Measurements from ENCODE around the gene FAM83G.
"Not testable (repeated sequence)": the region's sequence is repeated elsewhere in the genome, so short reads cannot be mapped to it uniquely, and the experiment has no call there.

FAM83G gene

GRCh38 chr17:18950944-18951905 lies 53.3 kb downstream of the FAM83G start:
- no peak for DNase-seq (ENCODE audit: low spot score)

GRCh38 chr17:18950346-18950745 lies 54.2 kb downstream of the FAM83G start:
- no peak for DNase-seq (ENCODE audit: low spot score)

DNA sequence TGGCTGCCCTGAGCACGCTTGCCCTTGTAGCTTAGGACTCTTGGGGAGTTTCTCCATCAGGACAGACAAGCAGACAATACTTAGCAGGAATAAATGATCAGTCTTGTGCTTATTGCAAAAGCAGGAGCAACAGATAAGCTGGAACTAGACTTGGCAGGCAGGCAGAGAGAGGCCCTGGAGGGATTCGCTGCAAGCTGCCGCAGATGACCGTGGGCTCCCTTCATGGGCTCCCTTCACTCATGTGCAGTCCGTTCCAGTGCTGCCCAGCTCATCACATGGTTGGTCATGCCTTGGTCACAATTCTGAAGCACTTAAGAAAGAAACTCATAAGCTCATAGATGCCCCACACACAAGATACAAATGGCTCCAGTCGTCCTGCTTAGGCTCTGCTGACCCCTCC lies 55.0 kb downstream of the FAM83G start:
- DNase-seq (ENCODE audit: low spot score), result no peak

- DNase-seq (ENCODE audit: low spot score), result no peak
These were observed 56.0 kb downstream of the FAM83G start for GRCh38 chr17:18948476-18949006.

DNA sequence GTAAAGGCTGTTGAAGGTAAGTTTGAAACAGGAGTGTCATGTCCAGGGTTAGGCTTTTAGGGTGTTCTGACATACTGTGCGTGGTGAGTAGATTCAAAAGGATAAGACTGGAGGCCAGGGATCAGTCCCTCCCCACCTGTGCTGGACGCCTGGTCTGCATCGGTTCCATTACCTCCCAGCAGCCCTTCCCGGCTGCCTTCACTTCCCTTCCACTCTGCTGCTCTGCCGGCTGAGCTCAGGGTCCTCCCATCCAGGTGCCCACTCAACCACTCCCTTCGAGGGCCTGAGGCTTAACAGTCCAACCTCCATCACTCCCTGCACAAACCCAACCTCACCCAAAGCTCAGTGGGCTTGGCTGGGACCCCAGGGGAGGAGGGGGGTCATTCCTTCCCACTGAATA lies 56.7 kb downstream of the FAM83G start:
- no peak for DNase-seq (ENCODE audit: low spot score)

- DNase-seq (ENCODE audit: low spot score), result no peak
These were observed 58.0 kb downstream of the FAM83G start for GRCh38 chr17:18946536-18946935.

GRCh38 chr17:18944646-18945045 lies 59.9 kb downstream of the FAM83G start:
- DNase-seq (ENCODE audit: low spot score), result no peak

GRCh38 chr17:18938692-18939023 lies 65.9 kb downstream of the FAM83G start:
- DNase-seq (ENCODE audit: low spot score), result no peak

DNA sequence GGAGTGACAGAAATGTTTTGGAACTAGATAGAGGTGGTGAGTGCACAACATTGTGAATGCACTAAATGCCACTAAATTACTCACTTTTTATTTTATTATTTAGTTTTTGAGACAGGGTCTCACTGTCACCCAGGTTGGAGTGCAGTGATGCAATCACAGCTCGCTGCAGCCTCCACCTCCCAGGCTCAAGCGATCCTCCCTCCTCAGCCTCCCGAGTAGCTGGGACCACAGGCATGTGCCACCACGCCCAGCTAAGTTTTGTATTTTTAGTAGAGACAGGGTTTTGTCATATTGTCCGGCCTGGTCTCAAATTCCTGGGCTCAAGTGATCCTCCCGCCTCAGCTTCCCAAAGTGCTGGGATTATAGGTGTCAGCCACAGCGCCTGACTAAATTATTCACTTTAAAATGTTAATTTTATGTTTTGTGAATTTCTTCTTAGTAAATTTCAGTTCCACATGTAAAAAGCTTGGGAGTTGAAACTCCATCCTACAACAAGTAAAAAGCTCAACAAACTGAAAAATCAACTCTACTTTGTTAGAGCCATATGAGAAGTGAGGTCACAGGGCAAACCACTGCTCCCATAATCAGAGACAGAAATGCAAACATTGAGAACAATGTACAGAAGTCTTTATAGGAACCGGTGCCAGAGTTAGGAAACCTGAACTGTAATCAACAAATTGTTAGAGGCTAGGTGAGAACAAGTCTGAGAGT lies 66.4 kb downstream of the FAM83G start:
- no peak for DNase-seq (ENCODE audit: low spot score)

- DNase-seq (ENCODE audit: low spot score), result no peak
These were observed 71.2 kb downstream of the FAM83G start for GRCh38 chr17:18933102-18934058.

DNA sequence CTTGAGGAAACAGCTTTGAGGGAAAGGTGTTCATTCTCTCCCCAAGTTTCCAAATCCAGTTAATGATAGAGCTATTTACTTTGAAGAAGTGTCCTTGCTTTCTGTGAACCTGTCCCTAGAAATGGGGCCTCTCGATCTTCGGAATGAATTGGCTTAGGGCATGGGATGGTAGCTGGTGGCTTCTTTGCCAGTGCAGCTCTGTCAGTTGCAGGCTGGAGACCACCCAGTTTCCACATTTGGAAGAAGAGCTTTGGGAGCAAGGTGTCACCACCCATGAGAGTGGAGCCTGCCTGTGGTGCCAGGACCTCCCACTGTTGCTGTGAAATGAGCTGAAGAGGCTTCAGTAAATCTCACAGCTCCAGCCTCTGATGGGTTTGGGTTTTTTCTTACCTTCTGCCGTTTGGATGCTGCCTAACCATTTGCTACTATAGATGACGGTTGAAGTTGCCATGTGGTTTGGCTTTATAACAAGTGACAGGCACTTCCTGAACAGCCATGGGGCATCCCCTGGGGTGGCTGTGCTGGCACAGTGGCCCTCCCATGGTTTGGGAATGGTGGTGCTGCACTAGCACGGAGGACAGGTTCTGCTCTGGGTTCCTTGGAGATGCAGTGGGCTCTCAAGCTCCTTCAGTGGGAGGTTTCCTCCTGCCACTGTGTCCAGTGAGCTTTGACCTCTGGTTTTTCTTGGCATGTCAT lies 72.1 kb downstream of the FAM83G start:
- no peak for DNase-seq (ENCODE audit: low spot score)

DNA sequence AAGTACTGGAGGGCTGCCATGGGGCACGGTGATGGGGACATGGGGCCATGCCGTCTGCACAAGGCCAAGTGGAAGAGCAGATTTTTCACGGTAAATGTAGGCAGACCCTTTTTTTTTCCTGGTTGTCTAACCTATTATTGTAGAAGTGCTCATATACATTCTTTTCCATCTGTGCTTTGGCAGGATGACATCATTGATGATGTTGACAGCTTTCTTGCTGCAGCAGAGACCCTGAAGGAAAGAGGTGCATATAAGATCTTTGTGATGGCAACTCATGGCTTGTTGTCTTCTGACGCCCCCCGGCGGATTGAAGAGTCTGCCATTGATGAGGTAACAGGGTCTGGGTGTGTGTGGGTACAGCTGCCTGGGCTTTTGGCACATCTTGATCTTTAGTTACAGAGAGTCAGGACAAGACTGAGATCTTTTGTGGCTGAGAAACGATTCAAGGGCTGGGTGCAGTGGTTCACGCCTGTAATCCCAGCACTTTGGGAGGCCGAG lies 75.9 kb downstream of the FAM83G start:
- no peak for DNase-seq (ENCODE audit: low spot score)

- no peak for DNase-seq (ENCODE audit: low spot score)
These were observed 79.4 kb downstream of the FAM83G start for GRCh38 chr17:18925187-18925586.

GRCh38 chr17:18922596-18922995 lies 82.0 kb downstream of the FAM83G start:
- DNase-seq (ENCODE audit: low spot score), result not testable (repeated sequence)

DNA sequence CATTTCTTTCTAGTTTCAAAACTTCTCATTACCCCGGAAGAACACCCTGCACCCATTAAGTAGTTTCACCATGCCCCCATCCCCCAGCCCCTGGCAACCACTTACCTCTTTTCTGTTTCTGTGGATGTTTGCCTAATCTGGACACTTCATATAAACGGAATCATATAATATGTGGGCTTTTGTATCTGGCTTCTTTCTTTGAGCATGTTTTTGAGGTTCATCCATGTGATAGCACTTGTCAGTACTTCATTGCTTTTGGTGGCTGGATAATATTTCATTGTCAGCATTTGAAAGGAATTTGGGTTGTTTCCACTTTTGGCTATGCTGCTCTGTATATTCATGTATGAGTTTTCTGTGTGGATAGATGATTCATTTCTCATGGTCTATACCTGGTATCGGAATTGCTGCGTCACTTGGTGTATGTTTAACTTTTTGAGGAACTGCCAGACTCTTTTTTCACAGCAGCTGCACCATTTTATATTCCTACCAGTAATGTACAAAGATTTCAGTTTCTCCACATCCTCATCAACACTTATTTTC lies 82.6 kb downstream of the FAM83G start:
- no peak for DNase-seq (ENCODE audit: low spot score)

- no peak for DNase-seq (ENCODE audit: low spot score)
These were observed 83.1 kb downstream of the FAM83G start for GRCh38 chr17:18921485-18921884.

GRCh38 chr17:18920911-18921441 lies 83.6 kb downstream of the FAM83G start:
- no peak for DNase-seq (ENCODE audit: low spot score)

GRCh38 chr17:18919963-18920362 lies 84.6 kb downstream of the FAM83G start:
- no peak for DNase-seq (ENCODE audit: low spot score)
